Keratinocyte (primary cell): ENCODE measurements around the gene GALNT3. TPM values are rescaled to one million over a fixed set of nuclear protein-coding genes. Genes with fewer than 3 reads are reported as not detected.
A peak's percentile ranks its signal among the peaks of the same experiment; 100 is the strongest.

Experiments used
- DNase-seq: peaks from one replicate; pipeline ENCODE4 v3.0.0-alpha.2; 2011; ENCODE audit warnings: low read depth, missing footprints, low spot score
- FAIRE-seq: peaks from 2 replicates; lab custom pipeline; 2011; peaks lifted over from hg19 to GRCh38; lab: Jason Lieb, UNC
- H2AFZ ChIP-seq: 2 replicates; pipeline ENCODE4 v1.6.0; 2012; ENCODE audit warnings: low read length, control low read depth, inconsistent platforms; ENCODE audit not compliant: control insufficient read depth
- H3K27ac ChIP-seq: 2 replicates; pipeline ENCODE4 v1.5.1; 2011; ENCODE audit warnings: low read length; ENCODE audit not compliant: control insufficient read depth, insufficient read depth
- H3K27me3 ChIP-seq: 3 replicates; pipeline ENCODE4 v1.6.0; 2011; ENCODE audit warnings: low read length; ENCODE audit not compliant: control insufficient read depth, insufficient read depth; ENCODE audit errors: extremely low read depth
- H3K36me3 ChIP-seq, 2 experiments: 2 replicates in 1 of 2; 3 replicates in 1 of 2; pipeline ENCODE4 v1.5.1; 2011; ENCODE audit warnings: low read length in 2 of 2, mild to moderate bottlenecking in 1 of 2; ENCODE audit not compliant: control insufficient read depth in 2 of 2, insufficient read depth in 2 of 2; ENCODE audit errors: extremely low read depth in 1 of 2
- H3K4me1 ChIP-seq: 3 replicates; pipeline ENCODE4 v1.5.1; 2011; ENCODE audit warnings: low read length; ENCODE audit not compliant: control insufficient read depth, insufficient read depth; ENCODE audit errors: extremely low read depth
- H3K4me2 ChIP-seq: 3 replicates; pipeline ENCODE4 v1.6.0; 2011; ENCODE audit warnings: low read depth, low read length; ENCODE audit not compliant: control insufficient read depth, insufficient read depth; ENCODE audit errors: extremely low read depth
- H3K4me3 ChIP-seq, 3 experiments: fragments of 200-600 bp in 1 of 3; sonication (generic) in 1 of 3; 2 replicates in 2 of 3; 3 replicates in 1 of 3; pipeline ENCODE4 v1.5.1; 2011 to 2016; ENCODE audit warnings: low read length in 3 of 3, mild to moderate bottlenecking in 3 of 3, control low read depth in 2 of 3, inconsistent platforms in 1 of 3, low read depth in 1 of 3, mixed read lengths in 1 of 3, mixed run types in 1 of 3, moderate library complexity in 1 of 3; ENCODE audit not compliant: control insufficient read depth in 2 of 3, insufficient read depth in 2 of 3; ENCODE audit errors: extremely low read depth in 1 of 3
- H3K79me2 ChIP-seq: 2 replicates; pipeline ENCODE4 v1.6.0; 2012; ENCODE audit warnings: low read length; ENCODE audit not compliant: control insufficient read depth, insufficient read depth
- H3K9ac ChIP-seq: 3 replicates; pipeline ENCODE4 v1.6.0; 2011; ENCODE audit warnings: low read length; ENCODE audit not compliant: control insufficient read depth, insufficient read depth; ENCODE audit errors: extremely low read depth
- H3K9me1 ChIP-seq: 3 replicates; pipeline ENCODE4 v1.6.0; 2011; ENCODE audit warnings: low read length; ENCODE audit not compliant: control insufficient read depth, insufficient read depth; ENCODE audit errors: extremely low read depth
- H3K9me3 ChIP-seq: 2 replicates; pipeline ENCODE4 v1.5.1; 2012; ENCODE audit warnings: low read depth, low read length; ENCODE audit not compliant: control insufficient read depth
- H4K20me1 ChIP-seq: 3 replicates; pipeline ENCODE4 v1.6.0; 2011; ENCODE audit warnings: low read length; ENCODE audit not compliant: control insufficient read depth, insufficient read depth; ENCODE audit errors: extremely low read depth
- EZH2 ChIP-seq: IDR thresholded peaks from one replicate; pipeline ENCODE4 v1.6.1; 2012; ENCODE audit warnings: inconsistent platforms, mild to moderate bottlenecking, low read length, moderate library complexity
- dilution Hi-C: fragments of 300-500 bp; cut with MboI; formaldehyde crosslinking; loops from one replicate; pipeline ENCODE4 v1.7.0; 2020; ENCODE audit warnings: low sequenced_read_pairs; ENCODE audit not compliant: extremely low pct_ligation_motif_present
- polyA plus RNA-seq, 5 experiments: library from polyadenylated mRNA; depleted of rRNA in 3 of 5; stranded (reverse) in 3 of 5; stranded (forward) in 1 of 5; unstranded in 1 of 5; fragments of >200 nt; gene quantifications; 1 replicate in 1 of 5; 2 replicates in 3 of 5; 3 replicates in 1 of 5; pipeline versions ENCODE4 v1.2.1 to v1.2.3, GENCODE V29; 2011 to 2012; ENCODE audit warnings: missing spikeins in 2 of 5, low read depth in 1 of 5, low replicate concordance in 1 of 5
- TF ChIP-seq, protein P1 (sequence below), 3 experiments: IDR thresholded peaks in 1 of 3; conservative IDR thresholded peaks in 1 of 3; optimal IDR thresholded peaks in 1 of 3; 2 replicates in 2 of 3; 3 replicates in 1 of 3; pipeline versions ENCODE3 to v1.5.1; 2011; ENCODE audit warnings: low read length in 3 of 3, mild to moderate bottlenecking in 3 of 3, moderate library complexity in 2 of 3, control low read depth in 1 of 3, inconsistent platforms in 1 of 3; ENCODE audit not compliant: insufficient read depth in 2 of 3; ENCODE audit errors: extremely low read depth in 1 of 3

The GALNT3 gene
- polyA plus RNA-seq, 1 donor (not counting 4 experiments of a cell fraction or from before 2014, with no cell fraction given): 70.3 TPM

DNA sequence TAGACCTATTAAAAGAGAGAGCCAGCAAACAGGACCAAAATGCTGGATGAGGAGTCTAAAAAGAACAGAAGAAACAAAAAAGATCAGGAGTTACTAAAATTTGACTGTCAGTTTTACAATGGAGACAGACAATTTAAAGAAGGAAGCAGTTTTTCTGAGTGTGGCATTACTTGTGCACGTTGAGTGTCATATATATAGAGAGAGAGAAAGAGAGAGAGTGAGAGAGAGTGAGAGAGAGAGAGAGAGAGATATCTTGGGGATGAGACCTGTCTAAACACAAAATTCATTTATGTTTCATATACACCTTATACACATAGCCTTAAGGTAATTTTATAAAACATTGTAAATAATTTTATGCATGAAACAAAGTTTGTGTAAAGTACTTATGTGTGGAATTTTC is 2.1 kb upstream of the GALNT3 start:
- peaks cover 10% of the 10 kb centered on the region for H3K4me1 ChIP-seq
- no peaks in the 10 kb centered on the region for H3K9me3 ChIP-seq
- no peaks in the 10 kb centered on the region for H3K27me3 ChIP-seq
- no peaks in the 10 kb centered on the region for H4K20me1 ChIP-seq
- no peak for FAIRE-seq
- no peak overlapping the region for H3K4me2 ChIP-seq
- H2AFZ ChIP-seq: no peak overlapping the region
- no peak overlapping the region for H3K4me3 ChIP-seq
- H3K9ac ChIP-seq: no peak overlapping the region
- dilution Hi-C loops: no loop called here
- TF ChIP-seq EZH2: no peak
- TF ChIP-seq, protein P1, sequence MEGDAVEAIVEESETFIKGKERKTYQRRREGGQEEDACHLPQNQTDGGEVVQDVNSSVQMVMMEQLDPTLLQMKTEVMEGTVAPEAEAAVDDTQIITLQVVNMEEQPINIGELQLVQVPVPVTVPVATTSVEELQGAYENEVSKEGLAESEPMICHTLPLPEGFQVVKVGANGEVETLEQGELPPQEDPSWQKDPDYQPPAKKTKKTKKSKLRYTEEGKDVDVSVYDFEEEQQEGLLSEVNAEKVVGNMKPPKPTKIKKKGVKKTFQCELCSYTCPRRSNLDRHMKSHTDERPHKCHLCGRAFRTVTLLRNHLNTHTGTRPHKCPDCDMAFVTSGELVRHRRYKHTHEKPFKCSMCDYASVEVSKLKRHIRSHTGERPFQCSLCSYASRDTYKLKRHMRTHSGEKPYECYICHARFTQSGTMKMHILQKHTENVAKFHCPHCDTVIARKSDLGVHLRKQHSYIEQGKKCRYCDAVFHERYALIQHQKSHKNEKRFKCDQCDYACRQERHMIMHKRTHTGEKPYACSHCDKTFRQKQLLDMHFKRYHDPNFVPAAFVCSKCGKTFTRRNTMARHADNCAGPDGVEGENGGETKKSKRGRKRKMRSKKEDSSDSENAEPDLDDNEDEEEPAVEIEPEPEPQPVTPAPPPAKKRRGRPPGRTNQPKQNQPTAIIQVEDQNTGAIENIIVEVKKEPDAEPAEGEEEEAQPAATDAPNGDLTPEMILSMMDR (optimal IDR thresholded peaks at IDR 0.05 in 1 of 3, IDR thresholded peaks at IDR 0.05 in 1 of 3, conservative IDR thresholded peaks at IDR 0.05 in 1 of 3; ENCODE audit: extremely low read depth in 1 of 3, insufficient read depth in 2 of 3, low read length in 3 of 3): no peak
- no peaks in the 10 kb centered on the region for H3K9me1 ChIP-seq
- no peak for DNase-seq
- H3K36me3 ChIP-seq: no peaks in the 10 kb centered on the region
- H3K27ac ChIP-seq: no peak overlapping the region
- H3K79me2 ChIP-seq: peaks cover 26% of the 10 kb centered on the region

DNA sequence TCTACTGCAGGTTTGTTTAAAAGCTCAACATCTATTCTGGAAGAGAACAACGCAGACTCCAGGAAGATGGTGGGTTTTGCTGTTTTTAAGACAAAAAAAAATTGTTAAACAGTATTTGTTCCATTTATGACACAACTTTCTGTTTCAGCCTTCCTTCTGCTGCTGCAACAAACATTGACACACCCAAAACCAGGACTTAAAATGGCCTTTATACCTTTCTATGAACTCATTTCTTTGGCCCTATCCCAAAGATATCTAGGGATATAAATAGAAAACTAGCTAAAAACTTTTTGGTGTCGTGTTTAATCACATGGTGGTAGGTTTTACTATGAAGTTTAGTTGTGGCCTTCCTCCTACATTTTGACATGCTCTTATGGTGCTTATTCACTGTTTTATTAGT is 964 bp upstream of the GALNT3 start:
- Histone ChIP-seq H4K20me1 (no peaks in the 10 kb centered on the region), H3K4me2 (peak overlapping the region; percentile 99), H3K36me3 (peaks cover 0 to under 1% of the 10 kb centered on the region in 2 experiments), H3K27ac (peak overlapping the region; percentile 97), H3K4me3 (peak overlapping the region; percentile 90 to 99 (median 96)), H3K9me1 (no peaks in the 10 kb centered on the region), H2AFZ (peak overlapping the region; percentile 96), H3K9me3 (no peaks in the 10 kb centered on the region), H3K27me3 (no peaks in the 10 kb centered on the region), H3K4me1 (peaks cover 11% of the 10 kb centered on the region), H3K79me2 (peaks cover 37% of the 10 kb centered on the region), H3K9ac (peak overlapping the region; percentile 95)
- dilution Hi-C loops: no loop called here
- no peak for FAIRE-seq
- DNase-seq: no peak
- TF ChIP-seq, protein P1 (optimal IDR thresholded peaks at IDR 0.05 in 1 of 3, IDR thresholded peaks at IDR 0.05 in 1 of 3, conservative IDR thresholded peaks at IDR 0.05 in 1 of 3; ENCODE audit: extremely low read depth in 1 of 3, insufficient read depth in 2 of 3, low read length in 3 of 3): no peak
- TF ChIP-seq EZH2: no peak
